ENCODE measurements around the gene SCG2. TPM values are rescaled to one million over a fixed set of nuclear protein-coding genes. Genes with fewer than 3 reads are reported as not detected.

SCG2 gene
- total RNA-seq, 2 donors from 2014 or later, result 0.13 TPM; not detected in 1

GRCh38 chr2:223647258-223647952 is 45.2 kb upstream of the SCG2 start:
- Histone ChIP-seq H3K27ac (ENCODE audit: low read depth, low read length) (no peak overlapping the region), H3K36me3 (ENCODE audit: control insufficient read depth, insufficient read depth, low read length) (no peaks in the 10 kb centered on the region), H3K27me3 (ENCODE audit: control insufficient read depth, insufficient read depth, low read length, poor library complexity, severe bottlenecking) (no peaks in the 10 kb centered on the region), H3K4me1 (ENCODE audit: control insufficient read depth, insufficient read depth, low read length) (no peaks in the 10 kb centered on the region), H3K9me3 (ENCODE audit: control insufficient read depth, low read length) (no peaks in the 10 kb centered on the region), H3K4me3 (ENCODE audit: low read length) (no peak overlapping the region), H3K9ac (ENCODE audit: extremely low read depth, low read length, poor library complexity, severe bottlenecking) (no peak overlapping the region)
- peaks cover 3% of the 10 kb centered on the region for H3K9me3 Mint-ChIP-seq
- H3K4me1 Mint-ChIP-seq, result peaks cover 6% of the 10 kb centered on the region
- H3K27me3 Mint-ChIP-seq (ENCODE audit: insufficient read depth), result peaks cover 8% of the 10 kb centered on the region
- no peaks in the 10 kb centered on the region for H3K36me3 Mint-ChIP-seq (ENCODE audit: low read depth)
- H3K4me3 Mint-ChIP-seq, result no peak overlapping the region
- WGBS, 2 experiments (ENCODE audit: insufficient coverage in 1 of 2, insufficient read length in 1 of 2), result 87 to 94% methylated on average over 3 to 6 of the region's 6 CpGs
- no peak overlapping the region for H3K27ac Mint-ChIP-seq
- no peak for DNase-seq
- TF ChIP-seq CTCF (conservative IDR thresholded peaks at IDR 0.05), result no peak

GRCh38 chr2:223644136-223644535 is 42.0 kb upstream of the SCG2 start:
- DNase-seq, result no peak
- Mint-ChIP-seq H3K4me1 (peaks cover 6% of the 10 kb centered on the region), H3K27me3 (ENCODE audit: insufficient read depth) (peaks cover 8% of the 10 kb centered on the region), H3K9me3 (peaks cover 6% of the 10 kb centered on the region), H3K4me3 (no peak overlapping the region), H3K27ac (no peak overlapping the region), H3K36me3 (ENCODE audit: low read depth) (no peaks in the 10 kb centered on the region)
- no peaks in the 10 kb centered on the region for H3K36me3 ChIP-seq (ENCODE audit: control insufficient read depth, insufficient read depth, low read length)
- H3K27me3 ChIP-seq (ENCODE audit: control insufficient read depth, insufficient read depth, low read length, poor library complexity, severe bottlenecking), result no peaks in the 10 kb centered on the region
- no peak overlapping the region for H3K4me3 ChIP-seq (ENCODE audit: low read length)
- no peaks in the 10 kb centered on the region for H3K9me3 ChIP-seq (ENCODE audit: control insufficient read depth, low read length)
- no peak for TF ChIP-seq CTCF (conservative IDR thresholded peaks at IDR 0.05)
- no peak overlapping the region for H3K9ac ChIP-seq (ENCODE audit: extremely low read depth, low read length, poor library complexity, severe bottlenecking)
- 17 to 54% methylated on average over 1 to 3 of the region's 3 CpGs for WGBS, 2 experiments (ENCODE audit: insufficient coverage in 1 of 2, insufficient read length in 1 of 2)
- no peaks in the 10 kb centered on the region for H3K4me1 ChIP-seq (ENCODE audit: control insufficient read depth, insufficient read depth, low read length)
- no peak overlapping the region for H3K27ac ChIP-seq (ENCODE audit: low read depth, low read length)

GRCh38 chr2:223643309-223643708 is 41.1 kb upstream of the SCG2 start:
- Histone ChIP-seq H3K9ac (ENCODE audit: extremely low read depth, low read length, poor library complexity, severe bottlenecking) (no peak overlapping the region), H3K27ac (ENCODE audit: low read depth, low read length) (no peak overlapping the region), H3K4me1 (ENCODE audit: control insufficient read depth, insufficient read depth, low read length) (no peaks in the 10 kb centered on the region), H3K9me3 (ENCODE audit: control insufficient read depth, low read length) (no peaks in the 10 kb centered on the region), H3K36me3 (ENCODE audit: control insufficient read depth, insufficient read depth, low read length) (no peaks in the 10 kb centered on the region), H3K4me3 (ENCODE audit: low read length) (no peak overlapping the region), H3K27me3 (ENCODE audit: control insufficient read depth, insufficient read depth, low read length, poor library complexity, severe bottlenecking) (no peaks in the 10 kb centered on the region)
- WGBS, 2 experiments (ENCODE audit: insufficient coverage in 1 of 2, insufficient read length in 1 of 2), result 84 to 89% methylated on average over 2 to 4 of the region's 4 CpGs
- Mint-ChIP-seq H3K27me3 (ENCODE audit: insufficient read depth) (peaks cover 8% of the 10 kb centered on the region), H3K27ac (no peak overlapping the region), H3K36me3 (ENCODE audit: low read depth) (no peaks in the 10 kb centered on the region), H3K9me3 (peaks cover 8% of the 10 kb centered on the region), H3K4me1 (peaks cover 6% of the 10 kb centered on the region), H3K4me3 (no peak overlapping the region)
- no peak for TF ChIP-seq CTCF (conservative IDR thresholded peaks at IDR 0.05)
- DNase-seq, result no peak
